HUES6 (cell line): ENCODE data around the gene BCKDHB.
"Not testable (repeated sequence)": the region's sequence is repeated elsewhere in the genome, so short reads cannot be mapped to it uniquely, and the experiment has no call there.

Source experiments
- H3K27ac ChIP-seq: 2 replicates; pipeline ENCODE4 v1.7.0; 2013; ENCODE audit warnings: low read depth, mild to moderate bottlenecking, low read length, inconsistent platforms
- H3K27me3 ChIP-seq: 2 replicates; pipeline ENCODE4 v1.6.1; 2013; ENCODE audit warnings: low read length; ENCODE audit not compliant: control insufficient read depth, insufficient read depth
- H3K36me3 ChIP-seq: 2 replicates; pipeline ENCODE4 v1.6.1; 2013; ENCODE audit warnings: low read length; ENCODE audit not compliant: control insufficient read depth, insufficient read depth
- H3K4me1 ChIP-seq: 2 replicates; pipeline ENCODE4 v1.6.1; 2013; ENCODE audit warnings: low read length; ENCODE audit not compliant: control insufficient read depth, insufficient read depth
- H3K4me3 ChIP-seq: 2 replicates; pipeline ENCODE4 v1.5.1; 2013; ENCODE audit warnings: low read depth, low read length
- H3K9ac ChIP-seq: one replicate; pipeline ENCODE4 v1.6.1; 2013; ENCODE audit warnings: mild to moderate bottlenecking, low read length
- H3K9me3 ChIP-seq: 2 replicates; pipeline ENCODE4 v1.6.1; 2013; ENCODE audit warnings: low read depth, low read length; ENCODE audit not compliant: control insufficient read depth, insufficient read depth

The BCKDHB gene

DNA sequence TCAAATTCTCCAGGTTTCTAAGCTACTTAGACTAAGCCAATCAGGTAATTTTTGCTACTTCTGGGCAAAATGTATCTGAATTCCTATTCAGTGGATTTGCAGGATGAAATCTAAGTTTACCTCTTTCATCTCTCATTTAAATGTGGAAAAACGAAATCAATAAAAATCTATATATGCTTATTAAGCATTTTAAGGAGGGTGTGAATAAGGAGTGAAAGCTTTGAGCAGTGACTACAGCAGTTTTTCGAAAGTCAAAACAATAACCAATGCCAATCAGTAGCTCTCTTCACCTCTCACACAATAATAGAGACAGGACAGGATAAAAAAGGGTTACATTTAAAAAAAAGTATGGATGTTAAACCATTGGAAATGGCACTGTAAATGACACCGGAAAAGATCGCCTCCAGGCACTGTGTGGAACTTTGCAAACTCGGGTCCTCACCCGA lies 476 bp upstream of the BCKDHB start:
- peak overlapping the region; percentile 64 for H3K4me3 ChIP-seq
- no peaks in the 10 kb centered on the region for H3K36me3 ChIP-seq
- H3K4me1 ChIP-seq = peaks cover 10% of the 10 kb centered on the region
- no peak overlapping the region for H3K9ac ChIP-seq
- H3K9me3 ChIP-seq = no peaks in the 10 kb centered on the region
- no peak overlapping the region for H3K27ac ChIP-seq
- no peaks in the 10 kb centered on the region for H3K27me3 ChIP-seq

DNA sequence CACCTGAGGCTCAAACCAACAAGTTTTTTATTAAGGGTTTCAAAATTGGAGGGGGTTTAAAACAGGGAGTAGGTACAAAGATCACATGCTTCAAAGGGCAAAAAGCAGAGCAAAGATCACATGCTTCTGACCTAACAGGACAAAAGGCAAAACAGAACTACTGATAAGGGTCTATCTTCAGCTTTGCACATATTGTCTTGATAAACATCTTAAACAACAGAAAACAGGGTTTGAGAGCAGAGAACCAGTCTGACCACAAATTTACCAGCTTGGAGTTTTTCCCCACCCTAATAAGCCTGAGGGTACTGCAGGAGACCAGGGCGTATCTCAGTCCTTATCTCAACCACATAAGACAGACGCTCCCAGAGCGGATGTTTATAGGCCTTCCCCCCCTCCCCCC lies 16.1 kb downstream of the BCKDHB start:
- not testable (repeated sequence) for H3K4me3 ChIP-seq, H3K4me1 ChIP-seq, H3K27me3 ChIP-seq, H3K36me3 ChIP-seq, H3K9ac ChIP-seq, H3K27ac ChIP-seq
- peaks cover 20% of the 10 kb centered on the region for H3K9me3 ChIP-seq

DNA sequence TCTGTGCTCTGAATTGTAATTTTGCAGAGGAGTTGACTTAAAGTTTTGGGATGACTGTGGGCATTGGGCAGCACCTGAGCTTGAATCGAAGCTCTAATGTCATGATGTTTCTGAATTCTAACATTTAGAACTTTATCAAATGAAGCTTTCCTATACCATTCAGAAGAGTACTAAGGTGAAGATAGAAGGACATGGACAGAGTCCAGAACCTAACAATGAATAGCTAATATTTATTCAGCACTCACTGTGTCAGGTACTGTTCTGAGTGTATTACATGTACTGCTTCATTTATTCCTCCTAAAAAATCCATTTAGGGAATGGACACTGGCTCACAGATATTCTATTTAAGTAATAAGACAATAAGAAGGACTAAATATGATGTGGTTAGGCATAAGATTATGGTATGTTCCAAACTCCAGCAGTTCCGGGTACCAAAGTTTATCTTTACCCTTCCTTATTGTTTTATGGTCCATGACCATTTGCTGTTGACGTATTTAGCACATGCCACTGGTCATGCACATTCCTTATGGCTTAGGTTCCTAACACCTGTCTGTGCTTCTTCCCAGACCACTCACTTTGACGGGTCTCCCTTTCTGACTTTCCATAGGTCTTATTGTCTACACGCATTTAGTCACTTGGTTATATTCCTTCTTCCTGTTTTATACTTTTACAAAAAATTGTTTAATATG lies 20.3 kb downstream of the BCKDHB start:
- H3K9ac ChIP-seq = no peak overlapping the region
- H3K27me3 ChIP-seq = no peaks in the 10 kb centered on the region
- peaks cover 4% of the 10 kb centered on the region; the same call in 1 of the 2 replicates for H3K9me3 ChIP-seq
- H3K4me3 ChIP-seq = no peak overlapping the region
- H3K36me3 ChIP-seq = peaks cover 10% of the 10 kb centered on the region; the same call in 1 of the 2 replicates
- H3K27ac ChIP-seq = no peak overlapping the region
- no peaks in the 10 kb centered on the region for H3K4me1 ChIP-seq

DNA sequence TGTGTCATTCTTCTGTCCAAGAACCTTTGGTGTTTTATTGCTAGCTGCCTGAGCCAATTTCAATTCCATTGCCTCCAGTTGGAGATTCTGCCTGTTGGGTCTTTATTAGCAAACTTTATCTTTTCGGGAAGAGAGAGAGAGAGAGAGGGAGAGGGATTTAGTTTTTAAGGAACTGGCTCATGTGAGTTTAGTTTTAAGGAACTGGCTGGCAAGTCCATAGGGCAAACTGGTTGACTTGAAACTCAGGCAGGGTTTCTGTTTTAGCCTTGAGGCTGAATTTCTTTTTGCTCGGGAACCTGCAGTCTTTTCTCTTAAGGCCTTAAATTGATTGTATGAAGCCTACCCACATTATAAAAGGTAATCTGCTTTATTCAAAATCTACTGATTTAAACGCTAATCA lies 23.0 kb downstream of the BCKDHB start:
- H3K9ac ChIP-seq = no peak overlapping the region
- H3K4me1 ChIP-seq = no peaks in the 10 kb centered on the region
- peaks cover 10% of the 10 kb centered on the region; the same call in 1 of the 2 replicates for H3K36me3 ChIP-seq
- no peaks in the 10 kb centered on the region for H3K27me3 ChIP-seq
- H3K4me3 ChIP-seq = no peak overlapping the region
- H3K9me3 ChIP-seq = no peaks in the 10 kb centered on the region
- no peak overlapping the region for H3K27ac ChIP-seq

DNA sequence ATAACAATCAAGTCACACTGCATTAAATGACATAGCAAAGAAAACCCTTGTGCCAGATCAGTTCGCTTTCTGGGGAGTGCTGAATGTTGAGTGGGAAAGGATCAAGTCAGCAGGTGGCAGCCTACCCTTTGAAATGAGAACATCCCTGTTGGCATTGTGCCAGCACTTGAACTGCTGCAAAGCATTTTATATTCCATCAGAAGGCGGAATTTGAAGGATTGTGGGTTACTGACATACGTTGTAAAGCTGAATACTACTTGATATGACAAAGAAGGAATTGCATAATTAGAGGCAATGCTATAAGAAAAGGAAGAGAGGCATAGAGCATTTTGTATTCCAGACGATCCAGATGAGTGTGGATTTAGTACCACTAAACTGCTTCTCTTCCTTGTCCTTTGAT lies 26.5 kb downstream of the BCKDHB start:
- H3K9me3 ChIP-seq = no peaks in the 10 kb centered on the region
- H3K27me3 ChIP-seq = no peaks in the 10 kb centered on the region
- H3K27ac ChIP-seq = no peak overlapping the region
- H3K9ac ChIP-seq = no peak overlapping the region
- no peaks in the 10 kb centered on the region for H3K4me1 ChIP-seq
- no peak overlapping the region for H3K4me3 ChIP-seq
- peaks cover 10% of the 10 kb centered on the region; the same call in 1 of the 2 replicates for H3K36me3 ChIP-seq

DNA sequence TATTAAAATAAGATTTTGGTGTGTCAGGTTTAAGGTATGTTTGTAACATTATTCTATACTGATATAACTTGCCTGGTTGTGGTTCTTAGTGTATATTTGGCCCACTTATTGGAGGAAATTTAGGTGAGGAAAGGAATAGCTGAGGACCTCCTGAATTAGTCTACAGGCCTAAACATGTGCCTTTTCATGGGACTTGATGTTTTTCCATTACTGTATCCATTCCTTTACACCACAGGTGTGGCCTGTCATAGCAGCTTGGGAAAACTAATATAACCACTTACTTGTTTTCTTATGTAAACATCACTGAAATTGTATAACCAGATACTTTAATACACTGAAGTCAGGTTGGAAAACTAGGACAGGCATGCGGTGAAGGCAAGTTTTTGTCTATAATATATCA lies 27.6 kb downstream of the BCKDHB start:
- no peak overlapping the region for H3K4me3 ChIP-seq
- no peak overlapping the region for H3K9ac ChIP-seq
- no peaks in the 10 kb centered on the region for H3K9me3 ChIP-seq
- no peak overlapping the region for H3K27ac ChIP-seq
- H3K4me1 ChIP-seq = no peaks in the 10 kb centered on the region
- H3K36me3 ChIP-seq = peaks cover 10% of the 10 kb centered on the region; the same call in 1 of the 2 replicates
- H3K27me3 ChIP-seq = no peaks in the 10 kb centered on the region

DNA sequence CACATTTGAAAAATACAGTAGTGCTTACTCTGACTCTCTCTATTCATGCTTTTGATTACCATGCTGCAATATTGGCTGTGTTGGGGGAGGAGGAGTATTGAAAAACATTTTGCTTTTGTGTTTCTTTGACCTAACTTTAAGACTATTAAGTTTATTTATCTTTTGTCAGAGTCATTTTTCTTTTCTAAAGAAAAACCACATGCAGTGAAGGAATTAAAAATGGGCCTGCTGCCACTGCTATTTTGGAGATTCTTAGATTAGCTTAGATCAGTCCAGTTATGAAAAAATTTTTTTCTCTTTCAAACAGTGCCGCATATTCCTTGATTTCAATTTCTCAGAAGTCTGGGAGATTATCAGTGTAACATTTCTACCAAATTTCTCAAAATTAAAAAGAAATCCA lies 36.1 kb downstream of the BCKDHB start:
- Histone ChIP-seq H3K4me1 (no peaks in the 10 kb centered on the region), H3K4me3 (no peak overlapping the region), H3K9ac (no peak overlapping the region), H3K36me3 (peaks cover under 1% of the 10 kb centered on the region; the same call in 1 of the 2 replicates), H3K27ac (no peak overlapping the region), H3K27me3 (no peaks in the 10 kb centered on the region), H3K9me3 (no peaks in the 10 kb centered on the region)

DNA sequence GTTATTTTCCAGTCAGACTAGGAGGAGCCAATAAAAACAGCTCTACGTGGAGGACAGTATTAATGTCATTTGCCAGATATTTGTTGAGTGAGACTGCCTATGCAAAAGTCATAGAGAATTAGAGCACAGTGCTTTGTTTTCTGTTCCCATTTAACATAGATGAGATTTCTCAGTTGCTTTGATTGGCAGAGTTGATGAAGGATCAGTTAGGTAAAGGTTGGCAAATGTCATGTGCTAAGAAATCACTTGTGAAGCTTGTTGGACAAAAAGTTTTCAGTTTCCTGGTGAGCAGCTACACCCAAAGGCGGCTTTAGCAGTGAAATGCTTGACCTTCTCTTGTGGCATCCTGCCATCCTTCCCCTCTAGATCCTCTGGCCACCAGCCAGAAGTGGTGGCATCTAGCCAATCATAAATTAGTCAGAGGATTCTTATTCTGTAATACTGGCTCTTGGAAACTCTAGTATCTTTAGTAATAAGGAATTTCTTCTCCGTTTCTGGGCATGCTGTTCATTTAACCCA lies 37.0 kb downstream of the BCKDHB start:
- Histone ChIP-seq H3K27ac (no peak overlapping the region), H3K9me3 (no peaks in the 10 kb centered on the region), H3K9ac (no peak overlapping the region), H3K27me3 (no peaks in the 10 kb centered on the region), H3K4me1 (no peaks in the 10 kb centered on the region), H3K4me3 (no peak overlapping the region), H3K36me3 (peaks cover 3% of the 10 kb centered on the region; the same call in 1 of the 2 replicates)

DNA sequence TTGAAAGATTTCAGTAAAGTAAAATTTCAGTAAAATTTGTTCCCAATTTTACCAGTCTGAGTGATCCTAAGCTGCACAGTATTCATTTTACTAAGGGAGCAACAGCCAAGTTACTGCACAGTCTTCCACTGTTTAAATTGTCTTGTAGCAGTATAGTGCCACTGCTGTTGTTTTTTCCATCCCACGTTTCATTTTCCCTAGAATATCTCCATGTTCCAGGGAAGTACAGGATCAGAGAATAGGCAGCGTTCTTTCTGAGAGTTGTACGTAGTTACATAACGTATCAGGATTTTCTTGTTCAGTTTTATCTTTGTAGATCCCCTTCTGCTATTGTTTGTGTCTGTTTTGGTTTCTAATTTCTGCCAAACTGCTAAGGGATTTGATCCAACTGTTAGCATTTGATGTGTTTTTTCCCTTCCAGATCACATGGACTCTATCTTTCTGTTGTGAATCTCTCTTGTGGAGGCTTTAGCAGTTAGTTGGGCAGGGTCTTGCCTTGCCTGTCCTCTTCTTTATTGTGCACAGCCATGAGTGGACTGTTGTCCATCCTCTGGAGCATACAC lies 38.4 kb downstream of the BCKDHB start:
- H3K36me3 ChIP-seq = peaks cover 3% of the 10 kb centered on the region; the same call in 1 of the 2 replicates
- no peak overlapping the region for H3K27ac ChIP-seq
- no peak overlapping the region for H3K4me3 ChIP-seq
- no peak overlapping the region for H3K9ac ChIP-seq
- no peaks in the 10 kb centered on the region for H3K27me3 ChIP-seq
- no peaks in the 10 kb centered on the region for H3K4me1 ChIP-seq
- H3K9me3 ChIP-seq = no peaks in the 10 kb centered on the region

DNA sequence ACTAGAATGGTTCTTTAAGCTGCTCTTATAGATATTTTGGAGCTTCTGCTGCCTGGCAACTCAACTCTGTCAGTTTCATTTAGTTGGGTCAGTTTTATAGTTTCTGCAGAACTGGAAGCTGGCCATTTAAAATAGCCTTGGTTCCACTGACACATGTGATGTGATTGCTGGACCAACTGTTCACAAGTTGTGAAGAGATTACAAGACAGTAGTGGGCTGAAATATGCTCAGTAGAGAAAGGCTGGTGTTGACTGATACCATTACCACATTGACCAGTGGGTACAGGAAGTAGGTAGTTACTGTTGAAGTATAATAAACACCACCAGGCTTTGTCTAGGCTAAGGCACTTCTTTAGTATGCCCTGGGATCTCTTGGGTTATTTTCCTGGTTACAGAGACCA lies 39.0 kb downstream of the BCKDHB start:
- Histone ChIP-seq H3K36me3 (peaks cover 3% of the 10 kb centered on the region; the same call in 1 of the 2 replicates), H3K4me1 (no peaks in the 10 kb centered on the region), H3K27me3 (no peaks in the 10 kb centered on the region), H3K9me3 (no peaks in the 10 kb centered on the region), H3K4me3 (no peak overlapping the region), H3K9ac (no peak overlapping the region), H3K27ac (no peak overlapping the region)

DNA sequence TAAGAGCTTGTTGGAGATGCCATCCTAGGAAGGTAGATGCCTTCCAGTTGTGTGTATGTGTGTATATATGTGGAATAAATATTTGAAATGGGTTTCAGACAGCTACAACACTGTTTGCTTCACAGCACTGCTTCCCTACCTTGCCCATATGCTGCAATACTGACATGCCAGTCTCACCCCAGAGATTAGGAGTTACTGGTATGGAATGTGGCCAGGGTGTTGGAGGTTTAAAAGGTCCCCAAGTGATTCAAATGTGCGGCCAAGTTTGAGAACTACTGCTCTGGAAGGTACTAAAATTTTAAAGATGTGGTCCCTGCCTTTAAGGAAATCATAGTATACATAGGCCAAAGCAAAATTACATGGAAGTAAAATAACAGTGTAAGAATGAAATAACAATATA lies 39.5 kb downstream of the BCKDHB start:
- Histone ChIP-seq H3K27ac (no peak overlapping the region), H3K4me1 (no peaks in the 10 kb centered on the region), H3K9me3 (no peaks in the 10 kb centered on the region), H3K27me3 (no peaks in the 10 kb centered on the region), H3K36me3 (peaks cover 3% of the 10 kb centered on the region; the same call in 1 of the 2 replicates), H3K4me3 (no peak overlapping the region), H3K9ac (no peak overlapping the region)
